Thoracic aorta (tissue), 2 donors: Measurements from ENCODE around the gene MMP24. TPM values are rescaled to one million over a fixed set of nuclear protein-coding genes. Genes with fewer than 3 reads are reported as not detected.

Experiments used
- ATAC-seq: fragments of 150-250 bp; one replicate; pipeline ENCODE4 v1.8.0; 2017; ENCODE audit warnings: low read depth; ENCODE audit not compliant: insufficient number of reproducible peaks, low FRiP score
- DNase-seq: peaks from one replicate; pipeline ENCODE4 v3.0.0-alpha.2; 2020; ENCODE audit warnings: low spot score
- H3K27ac ChIP-seq, 2 donors: fragments of 200-600 bp; sonication (generic); 1 replicate in 1 of 2; 2 replicates in 1 of 2; pipeline ENCODE4 v1.5.1; 2016; ENCODE audit warnings: mild to moderate bottlenecking in 2 of 2, moderate library complexity in 2 of 2
- H3K27me3 ChIP-seq: fragments of 200-600 bp; sonication (generic); replicated peaks from 2 replicates; pipeline ENCODE4 v1.6.0; 2016; ENCODE audit warnings: mild to moderate bottlenecking; ENCODE audit not compliant: insufficient read depth
- H3K36me3 ChIP-seq: fragments of 200-600 bp; sonication (generic); one replicate; pipeline ENCODE4 v1.5.1; 2016
- H3K4me1 ChIP-seq, 2 donors: fragments of 200-600 bp; sonication (generic); 1 replicate in 1 of 2; 2 replicates in 1 of 2; pipeline versions ENCODE4 v1.5.1 to v1.6.0; 2016; ENCODE audit warnings: low read depth in 2 of 2, mild to moderate bottlenecking in 1 of 2; ENCODE audit not compliant: control insufficient read depth in 1 of 2
- H3K4me3 ChIP-seq: fragments of 200-600 bp; sonication (generic); 2 replicates; pipeline ENCODE4 v1.5.1; 2016; ENCODE audit warnings: mild to moderate bottlenecking
- H3K9me3 ChIP-seq: fragments of 200-600 bp; sonication (generic); 2 replicates; pipeline ENCODE4 v1.5.1; 2016
- total RNA-seq, 2 donors: library from RNA; depleted of rRNA; stranded (reverse); fragments of >200 nt; gene quantifications; one replicate each; pipeline versions ENCODE4 v1.1.0 to v1.2.3, GENCODE V29; 2016
- TF ChIP-seq, protein P1 (sequence below): fragments of 200-600 bp; sonication (generic); IDR thresholded peaks from one replicate; pipeline ENCODE4 v1.5.1; 2019; ENCODE audit warnings: antibody characterized with exemption

MMP24 gene
- total RNA-seq, 2 donors from 2014 or later: 0.27 to 0.71 TPM

DNA sequence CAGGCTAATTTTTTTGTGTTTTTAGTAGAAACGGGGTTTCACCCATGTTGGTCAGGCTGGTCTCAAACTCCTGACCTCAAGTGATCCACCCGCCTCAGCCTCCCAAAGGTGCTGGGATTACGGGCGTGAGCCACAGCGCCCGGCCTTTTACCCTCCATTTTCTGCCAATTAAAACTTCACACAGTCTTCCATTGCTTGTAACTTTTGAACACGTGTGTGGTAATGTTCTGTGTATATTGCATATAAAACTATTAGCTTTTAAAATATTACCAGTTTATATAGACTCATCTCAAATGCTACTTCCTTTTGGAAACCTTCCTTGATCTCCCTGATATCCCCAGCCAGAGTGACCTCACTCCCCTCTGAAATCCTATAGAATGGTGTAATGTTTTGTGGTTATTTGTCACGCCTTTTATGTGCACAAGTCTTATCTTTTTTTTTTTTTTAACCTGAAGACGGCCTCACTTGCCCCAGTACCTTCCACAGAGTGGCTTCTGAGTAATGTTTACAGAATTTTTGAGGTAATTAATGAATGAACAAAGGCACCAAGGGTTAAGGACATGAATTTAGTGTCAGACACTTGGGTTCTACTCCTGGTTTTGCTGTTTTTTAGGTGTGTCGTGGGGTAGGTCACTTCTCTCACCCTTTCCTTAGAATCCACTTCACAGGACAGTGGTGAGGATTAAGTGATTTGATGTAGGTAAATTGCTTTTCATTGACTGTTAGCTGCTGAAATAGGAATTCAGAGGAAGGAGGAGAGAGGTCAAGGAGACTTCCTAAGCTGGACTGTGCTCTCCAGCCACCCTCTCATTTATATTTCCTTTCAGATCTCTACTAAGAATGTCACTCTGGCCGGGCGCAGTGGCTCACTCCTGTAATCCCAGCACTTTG is 11.2 kb upstream of the MMP24 start:
- DNase-seq (no peak), ATAC-seq (no peak)
- no peaks in the 10 kb centered on the region for H3K9me3 ChIP-seq
- TF ChIP-seq, protein P1, sequence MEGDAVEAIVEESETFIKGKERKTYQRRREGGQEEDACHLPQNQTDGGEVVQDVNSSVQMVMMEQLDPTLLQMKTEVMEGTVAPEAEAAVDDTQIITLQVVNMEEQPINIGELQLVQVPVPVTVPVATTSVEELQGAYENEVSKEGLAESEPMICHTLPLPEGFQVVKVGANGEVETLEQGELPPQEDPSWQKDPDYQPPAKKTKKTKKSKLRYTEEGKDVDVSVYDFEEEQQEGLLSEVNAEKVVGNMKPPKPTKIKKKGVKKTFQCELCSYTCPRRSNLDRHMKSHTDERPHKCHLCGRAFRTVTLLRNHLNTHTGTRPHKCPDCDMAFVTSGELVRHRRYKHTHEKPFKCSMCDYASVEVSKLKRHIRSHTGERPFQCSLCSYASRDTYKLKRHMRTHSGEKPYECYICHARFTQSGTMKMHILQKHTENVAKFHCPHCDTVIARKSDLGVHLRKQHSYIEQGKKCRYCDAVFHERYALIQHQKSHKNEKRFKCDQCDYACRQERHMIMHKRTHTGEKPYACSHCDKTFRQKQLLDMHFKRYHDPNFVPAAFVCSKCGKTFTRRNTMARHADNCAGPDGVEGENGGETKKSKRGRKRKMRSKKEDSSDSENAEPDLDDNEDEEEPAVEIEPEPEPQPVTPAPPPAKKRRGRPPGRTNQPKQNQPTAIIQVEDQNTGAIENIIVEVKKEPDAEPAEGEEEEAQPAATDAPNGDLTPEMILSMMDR: no peak
- H3K27me3 ChIP-seq: no peaks in the 10 kb centered on the region
- no peaks in the 10 kb centered on the region for H3K4me1 ChIP-seq
- no peak overlapping the region for H3K27ac ChIP-seq
- no peak overlapping the region for H3K4me3 ChIP-seq
- peaks cover 4% of the 10 kb centered on the region for H3K36me3 ChIP-seq

DNA sequence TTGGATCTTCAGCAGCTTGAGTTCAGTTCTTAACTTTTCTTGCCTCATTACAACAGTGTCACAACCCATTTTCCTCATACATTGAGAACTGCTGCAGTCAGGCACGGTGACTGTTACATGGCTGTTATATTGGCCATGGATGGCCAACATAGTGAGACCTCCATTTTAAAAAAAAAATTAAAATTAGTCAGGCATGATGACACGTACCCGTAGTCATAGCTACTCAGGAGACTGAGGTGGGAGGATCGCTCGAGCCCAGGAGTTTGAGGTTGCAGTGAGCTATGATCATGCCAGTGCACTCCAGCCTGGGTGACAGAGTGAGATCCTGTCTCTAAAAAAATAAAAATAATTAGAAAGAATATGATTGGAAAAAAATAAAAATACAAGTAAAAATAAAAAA is 9.9 kb upstream of the MMP24 start:
- no peak overlapping the region for H3K4me3 ChIP-seq
- no peaks in the 10 kb centered on the region for H3K27me3 ChIP-seq
- no peaks in the 10 kb centered on the region for H3K9me3 ChIP-seq
- H3K4me1 ChIP-seq: no peaks in the 10 kb centered on the region
- ATAC-seq: no peak
- DNase-seq: no peak
- peaks cover 4% of the 10 kb centered on the region for H3K36me3 ChIP-seq
- no peak overlapping the region for H3K27ac ChIP-seq
- TF ChIP-seq, protein P1: no peak

DNA sequence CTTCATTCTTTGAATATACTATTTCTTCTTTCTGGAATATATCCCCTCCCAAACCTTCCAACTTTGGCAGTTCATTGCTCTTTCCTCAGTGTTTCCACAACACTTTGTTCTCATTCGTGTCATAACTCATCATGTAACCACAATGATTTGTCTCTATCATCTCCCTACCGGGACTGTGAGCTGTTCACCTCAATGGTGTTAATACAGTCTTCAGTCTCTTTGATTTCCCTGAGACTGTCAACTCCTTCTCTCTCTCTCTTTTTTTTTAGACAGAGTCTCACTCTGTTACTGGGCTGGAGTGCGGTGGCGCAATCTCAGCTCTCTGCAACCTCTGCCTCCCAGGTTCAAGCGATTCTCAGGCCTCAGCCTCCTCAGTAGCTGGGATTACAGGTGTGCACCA is 2.5 kb upstream of the MMP24 start:
- Histone ChIP-seq H3K27me3 (no peaks in the 10 kb centered on the region), H3K4me1 (peaks cover 0 to 11% of the 10 kb centered on the region in 2 donors), H3K9me3 (no peaks in the 10 kb centered on the region), H3K4me3 (no peak overlapping the region), H3K27ac (no peak overlapping the region), H3K36me3 (no peaks in the 10 kb centered on the region)
- no peak for DNase-seq
- ATAC-seq: no peak
- TF ChIP-seq, protein P1: no peak

DNA sequence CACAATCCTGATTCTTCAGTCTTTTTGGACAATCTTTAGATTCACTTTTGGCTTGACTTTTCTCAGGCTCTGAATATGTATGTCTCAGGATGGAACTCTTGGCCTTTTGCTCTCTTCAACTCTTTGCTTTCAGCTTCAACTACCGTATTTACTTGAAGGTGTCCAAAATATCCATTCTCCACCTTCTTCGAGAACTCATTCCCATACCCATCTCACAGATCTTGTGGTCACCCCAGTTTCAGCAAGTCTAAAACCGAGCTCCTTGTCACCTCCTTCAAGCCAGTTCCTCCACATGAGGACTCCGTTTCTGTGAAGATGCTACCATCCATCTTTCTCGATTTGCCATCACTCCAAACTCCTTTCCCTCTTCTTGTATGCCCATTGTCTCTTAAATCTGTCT is 2.0 kb upstream of the MMP24 start:
- DNase-seq (no peak), ATAC-seq (no peak)
- Histone ChIP-seq H3K27me3 (no peaks in the 10 kb centered on the region), H3K9me3 (no peaks in the 10 kb centered on the region), H3K4me3 (no peak overlapping the region), H3K4me1 (peaks cover 0 to 11% of the 10 kb centered on the region in 2 donors), H3K27ac (no peak overlapping the region), H3K36me3 (no peaks in the 10 kb centered on the region)
- TF ChIP-seq, protein P1: no peak

DNA sequence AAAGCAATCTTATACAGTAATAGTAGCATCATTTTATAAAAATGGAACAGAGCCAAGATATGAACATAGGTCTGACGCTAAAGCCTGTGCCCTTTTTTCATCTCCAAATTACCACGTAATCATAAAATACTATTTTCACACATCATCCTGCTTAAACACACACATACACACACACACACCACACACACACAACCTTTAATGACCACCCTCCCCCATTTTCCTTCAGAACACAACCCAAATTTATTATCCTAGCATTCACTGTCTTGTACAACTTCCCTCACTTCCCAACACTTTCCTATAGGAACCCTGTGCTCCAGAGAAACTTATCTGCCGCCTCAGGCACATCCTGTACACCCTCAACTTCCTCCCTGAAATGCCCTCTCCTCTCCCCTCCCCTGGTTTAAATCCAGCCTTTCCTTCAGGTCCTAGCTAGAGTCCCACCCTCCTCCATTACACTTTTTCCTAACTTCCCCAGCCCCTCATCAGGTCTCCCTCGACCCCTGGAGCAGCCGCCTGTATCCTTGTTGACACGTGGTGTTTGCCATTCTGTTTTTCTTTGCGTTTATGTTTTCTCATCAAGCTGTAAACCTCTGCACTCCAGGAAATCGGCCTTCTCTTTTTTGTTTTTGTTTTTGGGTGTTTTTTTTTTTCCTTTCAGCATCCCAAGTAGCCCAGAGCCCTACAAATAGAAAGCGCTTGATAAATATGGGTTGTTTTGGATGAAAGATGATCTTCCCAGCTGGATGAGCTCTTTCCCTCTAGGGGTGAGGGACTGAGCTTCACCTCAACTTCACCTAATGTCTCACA is 968 bp upstream of the MMP24 start:
- no peak for ATAC-seq
- no peaks in the 10 kb centered on the region for H3K9me3 ChIP-seq
- H3K27ac ChIP-seq: no peak overlapping the region
- no peak overlapping the region for H3K4me3 ChIP-seq
- H3K4me1 ChIP-seq: peaks cover 0 to 11% of the 10 kb centered on the region in 2 donors
- no peak for DNase-seq
- TF ChIP-seq, protein P1: no peak
- no peaks in the 10 kb centered on the region for H3K27me3 ChIP-seq
- no peaks in the 10 kb centered on the region for H3K36me3 ChIP-seq
